Keratinocyte (primary cell): ENCODE measurements around the gene ZNF691. TPM values are rescaled to one million over a fixed set of nuclear protein-coding genes. Genes with fewer than 3 reads are reported as not detected.

Experiments
- DNase-seq: peaks from one replicate; pipeline ENCODE4 v3.0.0-alpha.2; 2011; ENCODE audit warnings: low read depth, missing footprints, low spot score
- FAIRE-seq: peaks from 2 replicates; lab custom pipeline; 2011; peaks lifted over from hg19 to GRCh38; lab: Jason Lieb, UNC
- H2AFZ ChIP-seq: 2 replicates; pipeline ENCODE4 v1.6.0; 2012; ENCODE audit warnings: low read length, control low read depth, inconsistent platforms; ENCODE audit not compliant: control insufficient read depth
- H3K27ac ChIP-seq: 2 replicates; pipeline ENCODE4 v1.5.1; 2011; ENCODE audit warnings: low read length; ENCODE audit not compliant: control insufficient read depth, insufficient read depth
- H3K27me3 ChIP-seq: 3 replicates; pipeline ENCODE4 v1.6.0; 2011; ENCODE audit warnings: low read length; ENCODE audit not compliant: control insufficient read depth, insufficient read depth; ENCODE audit errors: extremely low read depth
- H3K36me3 ChIP-seq, 2 experiments: 2 replicates in 1 of 2; 3 replicates in 1 of 2; pipeline ENCODE4 v1.5.1; 2011; ENCODE audit warnings: low read length in 2 of 2, mild to moderate bottlenecking in 1 of 2; ENCODE audit not compliant: control insufficient read depth in 2 of 2, insufficient read depth in 2 of 2; ENCODE audit errors: extremely low read depth in 1 of 2
- H3K4me1 ChIP-seq: 3 replicates; pipeline ENCODE4 v1.5.1; 2011; ENCODE audit warnings: low read length; ENCODE audit not compliant: control insufficient read depth, insufficient read depth; ENCODE audit errors: extremely low read depth
- H3K4me2 ChIP-seq: 3 replicates; pipeline ENCODE4 v1.6.0; 2011; ENCODE audit warnings: low read depth, low read length; ENCODE audit not compliant: control insufficient read depth, insufficient read depth; ENCODE audit errors: extremely low read depth
- H3K4me3 ChIP-seq, 3 experiments: fragments of 200-600 bp in 1 of 3; sonication (generic) in 1 of 3; 2 replicates in 2 of 3; 3 replicates in 1 of 3; pipeline ENCODE4 v1.5.1; 2011 to 2016; ENCODE audit warnings: low read length in 3 of 3, mild to moderate bottlenecking in 3 of 3, control low read depth in 2 of 3, inconsistent platforms in 1 of 3, low read depth in 1 of 3, mixed read lengths in 1 of 3, mixed run types in 1 of 3, moderate library complexity in 1 of 3; ENCODE audit not compliant: control insufficient read depth in 2 of 3, insufficient read depth in 2 of 3; ENCODE audit errors: extremely low read depth in 1 of 3
- H3K79me2 ChIP-seq: 2 replicates; pipeline ENCODE4 v1.6.0; 2012; ENCODE audit warnings: low read length; ENCODE audit not compliant: control insufficient read depth, insufficient read depth
- H3K9ac ChIP-seq: 3 replicates; pipeline ENCODE4 v1.6.0; 2011; ENCODE audit warnings: low read length; ENCODE audit not compliant: control insufficient read depth, insufficient read depth; ENCODE audit errors: extremely low read depth
- H3K9me1 ChIP-seq: 3 replicates; pipeline ENCODE4 v1.6.0; 2011; ENCODE audit warnings: low read length; ENCODE audit not compliant: control insufficient read depth, insufficient read depth; ENCODE audit errors: extremely low read depth
- H3K9me3 ChIP-seq: 2 replicates; pipeline ENCODE4 v1.5.1; 2012; ENCODE audit warnings: low read depth, low read length; ENCODE audit not compliant: control insufficient read depth
- H4K20me1 ChIP-seq: 3 replicates; pipeline ENCODE4 v1.6.0; 2011; ENCODE audit warnings: low read length; ENCODE audit not compliant: control insufficient read depth, insufficient read depth; ENCODE audit errors: extremely low read depth
- CTCF ChIP-seq, 3 experiments: IDR thresholded peaks in 1 of 3; conservative IDR thresholded peaks in 1 of 3; optimal IDR thresholded peaks in 1 of 3; 2 replicates in 2 of 3; 3 replicates in 1 of 3; pipeline versions ENCODE3 to v1.5.1; 2011; ENCODE audit warnings: low read length in 3 of 3, mild to moderate bottlenecking in 3 of 3, moderate library complexity in 2 of 3, control low read depth in 1 of 3, inconsistent platforms in 1 of 3; ENCODE audit not compliant: insufficient read depth in 2 of 3; ENCODE audit errors: extremely low read depth in 1 of 3
- EZH2 ChIP-seq: IDR thresholded peaks from one replicate; pipeline ENCODE4 v1.6.1; 2012; ENCODE audit warnings: inconsistent platforms, mild to moderate bottlenecking, low read length, moderate library complexity
- dilution Hi-C: fragments of 300-500 bp; cut with MboI; formaldehyde crosslinking; loops from one replicate; pipeline ENCODE4 v1.7.0; 2020; ENCODE audit warnings: low sequenced_read_pairs; ENCODE audit not compliant: extremely low pct_ligation_motif_present
- polyA plus RNA-seq, 5 experiments: library from polyadenylated mRNA; depleted of rRNA in 3 of 5; stranded (reverse) in 3 of 5; stranded (forward) in 1 of 5; unstranded in 1 of 5; fragments of >200 nt; gene quantifications; 1 replicate in 1 of 5; 2 replicates in 3 of 5; 3 replicates in 1 of 5; pipeline versions ENCODE4 v1.2.1 to v1.2.3, GENCODE V29; 2011 to 2012; ENCODE audit warnings: missing spikeins in 2 of 5, low read depth in 1 of 5, low replicate concordance in 1 of 5

Gene ZNF691
- polyA plus RNA-seq, 1 donor (not counting 4 experiments of a cell fraction or from before 2014, with no cell fraction given): 3.8 TPM

- no peaks in the 10 kb centered on the region for H3K9me3 ChIP-seq
- dilution Hi-C loops: no loop called here
- no peaks in the 10 kb centered on the region for H4K20me1 ChIP-seq
- H3K36me3 ChIP-seq: peaks cover 0 to 1% of the 10 kb centered on the region in 2 experiments
- peak overlapping the region; percentile 66 to 84 (median 68) for H3K4me3 ChIP-seq
- TF ChIP-seq CTCF (optimal IDR thresholded peaks at IDR 0.05 in 1 of 3, IDR thresholded peaks at IDR 0.05 in 1 of 3, conservative IDR thresholded peaks at IDR 0.05 in 1 of 3; ENCODE audit: extremely low read depth in 1 of 3, insufficient read depth in 2 of 3, low read length in 3 of 3) (no peak), EZH2 (no peak)
- no peaks in the 10 kb centered on the region for H3K27me3 ChIP-seq
- peak overlapping the region; percentile 30 for H3K9ac ChIP-seq
- no peaks in the 10 kb centered on the region for H3K9me1 ChIP-seq
- peaks cover 13% of the 10 kb centered on the region for H3K4me1 ChIP-seq
- H2AFZ ChIP-seq: no peak overlapping the region
- peak overlapping the region; percentile 85 for H3K4me2 ChIP-seq
- H3K27ac ChIP-seq: peak overlapping the region; percentile 89
- FAIRE-seq: no peak
- H3K79me2 ChIP-seq: no peaks in the 10 kb centered on the region
- DNase-seq: no peak
Measured at GRCh38 chr1:42817440-42817767, 29.0 kb upstream of the ZNF691 start.

- Histone ChIP-seq H2AFZ (no peak overlapping the region), H3K27ac (no peak overlapping the region), H3K4me3 (peak overlapping the region in 1 of 3 experiments; percentile 68), H3K9ac (no peak overlapping the region), H4K20me1 (no peaks in the 10 kb centered on the region), H3K9me3 (no peaks in the 10 kb centered on the region), H3K9me1 (no peaks in the 10 kb centered on the region), H3K36me3 (peaks cover 0 to 1% of the 10 kb centered on the region in 2 experiments), H3K4me1 (peaks cover 13% of the 10 kb centered on the region), H3K79me2 (no peaks in the 10 kb centered on the region), H3K4me2 (peak overlapping the region; percentile 85), H3K27me3 (no peaks in the 10 kb centered on the region)
- DNase-seq (no peak), FAIRE-seq (no peak)
- TF ChIP-seq CTCF (optimal IDR thresholded peaks at IDR 0.05 in 1 of 3, IDR thresholded peaks at IDR 0.05 in 1 of 3, conservative IDR thresholded peaks at IDR 0.05 in 1 of 3; ENCODE audit: extremely low read depth in 1 of 3, insufficient read depth in 2 of 3, low read length in 3 of 3) (no peak), EZH2 (no peak)
- dilution Hi-C loops: no loop called here
Measured at GRCh38 chr1:42817976-42818375, 28.4 kb upstream of the ZNF691 start.
